Measurements from ENCODE around the gene NSMF.

The NSMF gene

DNA sequence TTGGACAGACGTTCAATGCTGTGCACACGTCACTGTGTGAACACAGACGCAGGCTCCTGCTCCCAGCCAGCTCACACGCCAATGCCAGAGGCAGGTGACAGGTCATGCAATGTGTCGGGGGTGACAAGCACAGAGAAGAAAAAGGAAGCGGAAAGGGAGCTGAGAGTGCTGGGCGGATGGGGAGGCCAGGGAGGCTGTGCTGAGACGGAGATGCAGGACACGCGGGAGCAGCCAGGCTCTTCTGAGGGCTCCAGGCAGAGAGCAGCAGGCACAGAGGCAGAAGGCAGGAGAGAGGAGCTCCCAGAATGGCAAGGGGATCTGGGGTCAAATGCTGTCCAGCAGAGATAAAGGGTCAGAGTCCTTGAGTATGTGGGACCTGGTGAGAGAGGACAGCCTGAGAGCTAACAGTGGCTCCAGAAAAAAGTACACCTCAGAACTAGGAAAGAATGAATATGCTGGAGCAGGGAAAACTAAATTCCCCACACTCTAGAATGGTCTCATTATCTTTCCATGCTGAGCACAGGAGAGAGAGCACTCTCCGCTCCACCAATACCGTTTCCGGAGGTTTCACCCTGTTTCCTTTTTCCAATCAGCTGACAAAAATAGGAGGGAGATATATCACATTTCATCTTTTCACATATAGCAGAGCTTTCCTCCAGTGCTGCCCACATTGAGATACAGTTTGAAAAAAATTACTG is 32.8 kb upstream of the NSMF start:
- FAIRE-seq = no peak

- no peak for FAIRE-seq
These were observed 31.5 kb upstream of the NSMF start for GRCh38 chr9:137490532-137491186.

- FAIRE-seq = no peak
These were observed 29.8 kb upstream of the NSMF start for GRCh38 chr9:137488906-137489305.

DNA sequence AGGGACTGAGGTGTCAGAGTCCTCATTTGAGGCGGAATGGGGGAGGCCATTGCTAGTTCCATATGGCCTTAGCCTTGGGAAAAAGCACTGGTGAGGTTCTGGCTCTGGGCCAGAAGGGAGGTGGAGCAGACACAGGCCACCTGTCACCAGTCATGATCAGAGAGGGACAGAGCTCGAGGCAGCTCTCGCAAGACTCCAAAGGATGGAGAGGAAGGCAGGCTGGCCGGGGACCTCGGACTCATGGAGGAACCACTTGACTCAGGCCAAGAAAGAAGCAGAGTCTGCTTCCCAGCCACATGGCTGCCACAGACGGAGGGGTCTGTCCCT is 29.2 kb upstream of the NSMF start:
- no peak for FAIRE-seq

GRCh38 chr9:137487454-137488326 is 28.6 kb upstream of the NSMF start:
- FAIRE-seq = no peak

GRCh38 chr9:137486545-137487453 is 27.7 kb upstream of the NSMF start:
- FAIRE-seq = no peak

DNA sequence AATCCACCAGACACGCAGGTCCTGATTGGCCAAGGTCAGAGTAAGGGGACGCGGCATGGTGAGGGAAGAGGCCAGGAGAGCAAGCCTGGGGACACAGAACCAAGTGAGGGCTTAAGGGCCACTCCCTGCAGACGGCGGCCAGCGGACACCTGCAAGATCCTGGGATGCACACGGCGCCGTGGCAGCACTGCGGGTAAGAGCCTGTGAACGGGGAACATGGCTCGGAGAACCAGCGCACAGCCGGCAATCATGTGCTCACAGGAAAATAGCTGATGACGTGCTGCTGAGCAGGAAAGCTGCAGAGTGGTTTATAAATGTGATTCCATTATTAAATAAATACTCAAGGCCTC is 27.0 kb upstream of the NSMF start:
- FAIRE-seq = no peak

DNA sequence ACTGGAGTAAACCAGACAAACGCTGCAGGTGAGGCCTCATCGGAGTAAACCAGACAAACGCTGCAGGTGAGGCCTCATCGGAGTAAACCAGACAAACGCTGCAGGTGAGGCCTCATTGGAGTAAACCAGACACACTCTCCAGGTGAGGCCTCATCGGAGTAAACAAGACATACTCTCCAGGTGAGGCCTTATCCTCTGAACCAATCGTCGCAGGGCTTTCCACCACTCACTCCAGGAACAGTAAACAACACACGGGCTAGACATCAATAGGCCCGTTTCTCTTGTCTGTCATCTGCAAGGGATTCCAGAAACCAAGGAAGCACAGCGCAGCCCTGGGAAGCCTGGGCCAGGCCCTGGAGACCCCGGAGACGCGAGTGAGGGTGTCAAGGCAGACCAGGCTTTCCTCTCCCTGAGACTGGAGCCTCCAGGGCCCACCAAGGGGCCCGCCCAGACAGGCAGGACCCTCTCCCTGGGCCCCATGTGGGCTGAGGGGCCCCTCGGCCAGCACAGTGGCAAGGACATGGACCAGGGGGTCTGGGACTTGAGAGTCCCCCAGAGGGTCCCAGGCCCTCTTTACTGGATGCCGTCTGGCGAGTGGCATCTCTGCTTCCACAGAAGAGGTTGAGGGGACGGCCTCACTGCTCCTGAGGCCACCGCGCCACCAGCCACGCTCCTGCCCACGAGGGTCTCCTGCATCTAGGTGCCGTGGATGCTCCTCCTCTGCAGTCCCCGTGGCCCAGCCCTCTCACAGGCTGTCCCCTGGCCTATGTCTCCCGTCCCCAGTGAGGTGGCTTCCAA is 26.4 kb upstream of the NSMF start:
- no peak for FAIRE-seq

GRCh38 chr9:137484551-137485315 is 25.6 kb upstream of the NSMF start:
- FAIRE-seq = no peak

DNA sequence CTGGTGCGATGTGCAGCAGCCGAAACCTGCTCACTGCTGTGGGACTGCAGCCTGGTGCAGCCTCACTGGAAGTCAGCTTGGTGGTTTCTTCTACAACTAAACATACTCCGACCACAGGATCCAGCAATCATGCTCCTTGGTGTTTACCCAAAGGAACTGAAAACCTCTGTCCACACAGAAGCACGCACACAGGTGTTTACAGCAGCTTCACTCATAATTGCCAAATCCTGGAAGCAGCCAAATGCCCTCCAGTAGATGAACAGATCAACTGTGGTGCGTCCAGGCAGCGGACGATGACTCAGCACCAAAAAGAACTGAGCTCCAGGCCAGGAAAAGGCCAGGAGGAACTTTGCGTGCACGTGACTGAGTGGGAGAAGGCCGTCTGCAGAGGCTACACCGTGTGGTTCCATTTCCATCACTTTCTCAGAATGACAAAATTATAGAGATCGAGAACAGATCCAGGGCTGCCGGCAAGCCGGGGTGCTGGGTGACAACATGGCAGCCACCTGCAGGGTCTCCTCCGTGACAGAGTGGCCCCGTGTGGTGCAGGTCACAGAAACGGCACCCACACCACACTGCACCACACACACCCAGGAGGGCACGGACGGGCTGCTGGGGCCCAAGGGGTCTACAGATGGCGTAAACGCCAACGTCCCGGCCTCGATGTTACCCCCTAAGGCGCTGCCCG is 23.1 kb upstream of the NSMF start:
- FAIRE-seq = no peak

DNA sequence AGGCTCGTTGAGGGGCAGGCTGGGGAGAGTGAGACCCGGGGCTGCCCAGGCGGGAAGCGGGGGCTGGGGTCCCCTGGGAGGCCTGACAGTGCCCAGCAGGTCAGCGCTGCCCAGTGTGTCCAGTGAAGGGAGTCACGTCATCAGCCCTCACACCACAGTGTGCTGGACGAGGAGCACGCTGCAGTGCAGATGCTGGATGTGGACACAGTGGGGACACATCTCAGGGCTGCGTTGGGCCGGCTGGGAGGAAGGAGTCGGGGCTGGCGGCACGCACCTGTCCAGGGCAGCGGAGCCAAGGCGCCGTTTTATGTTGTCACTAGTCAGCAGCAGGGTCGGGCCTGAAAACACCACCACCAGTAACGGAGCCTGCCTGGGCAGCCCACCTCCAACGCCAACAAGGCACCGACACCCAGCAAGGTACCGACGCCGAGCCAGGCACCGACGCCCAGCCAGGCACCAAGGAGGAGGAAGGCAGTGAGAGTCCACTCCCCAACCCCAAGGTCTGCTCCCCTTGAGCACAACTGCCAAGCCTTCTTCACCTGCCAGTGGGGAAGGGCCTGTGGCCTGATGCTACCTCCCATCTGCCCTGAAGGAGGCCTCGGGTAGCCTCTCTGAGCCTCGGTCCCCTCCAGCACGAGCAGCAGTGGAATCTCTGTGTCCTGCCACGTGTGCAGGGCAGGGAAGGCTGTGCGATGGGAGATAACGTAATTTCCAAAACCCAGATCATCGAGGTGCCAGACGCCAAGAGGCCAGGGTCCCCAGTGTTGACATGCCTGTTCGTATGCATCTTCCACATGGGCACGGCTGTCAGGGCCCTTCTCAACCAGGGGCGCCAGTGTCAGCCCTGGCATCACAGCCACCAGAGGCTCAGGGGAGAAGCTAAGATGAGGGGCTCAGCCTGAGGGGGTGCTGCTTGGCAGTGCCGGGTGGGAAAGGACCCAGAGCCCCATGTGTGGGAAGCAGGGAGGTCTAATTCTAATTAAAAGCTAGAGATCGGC is 21.9 kb upstream of the NSMF start:
- no peak for FAIRE-seq

DNA sequence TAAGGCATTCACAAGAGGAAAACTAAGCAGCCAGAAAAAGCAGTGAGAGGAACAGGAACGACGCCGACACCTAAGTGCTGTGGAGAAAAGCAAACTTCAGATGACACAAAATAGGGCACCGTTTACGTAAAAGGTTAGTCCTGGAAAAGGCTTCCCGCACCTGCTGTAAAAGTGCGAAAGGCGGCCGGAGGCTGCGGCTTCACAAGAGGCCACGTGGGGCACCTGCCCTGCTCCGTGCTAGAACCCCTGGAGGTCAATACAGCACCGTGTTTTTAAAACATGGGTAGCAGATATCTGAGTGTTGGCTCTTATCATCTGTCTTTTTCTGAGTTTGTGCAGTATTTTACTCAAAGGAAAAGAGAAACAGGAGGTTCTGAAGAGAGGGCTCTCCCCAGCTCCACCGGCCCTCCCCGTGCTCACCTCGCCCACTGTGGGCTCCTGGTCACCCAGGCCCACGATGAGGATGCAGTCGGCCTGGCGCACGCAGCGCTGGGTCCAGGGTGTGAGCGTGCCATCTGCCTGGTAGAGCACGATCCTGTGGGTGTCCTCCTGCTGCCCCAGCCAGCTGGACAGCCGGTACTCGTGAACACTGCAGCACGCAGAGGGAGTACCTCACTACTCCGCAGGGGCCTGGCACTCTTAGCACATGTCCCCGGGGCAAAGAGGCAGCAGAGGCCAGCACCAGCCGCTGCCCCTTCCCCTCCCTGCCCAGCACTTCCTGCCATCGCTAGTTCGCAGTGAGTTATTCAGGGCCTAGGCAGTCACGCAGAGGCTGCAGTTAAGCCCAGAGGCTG is 21.0 kb upstream of the NSMF start:
- no peak for FAIRE-seq

GRCh38 chr9:137478962-137479861 is 20.1 kb upstream of the NSMF start:
- no peak for FAIRE-seq

DNA sequence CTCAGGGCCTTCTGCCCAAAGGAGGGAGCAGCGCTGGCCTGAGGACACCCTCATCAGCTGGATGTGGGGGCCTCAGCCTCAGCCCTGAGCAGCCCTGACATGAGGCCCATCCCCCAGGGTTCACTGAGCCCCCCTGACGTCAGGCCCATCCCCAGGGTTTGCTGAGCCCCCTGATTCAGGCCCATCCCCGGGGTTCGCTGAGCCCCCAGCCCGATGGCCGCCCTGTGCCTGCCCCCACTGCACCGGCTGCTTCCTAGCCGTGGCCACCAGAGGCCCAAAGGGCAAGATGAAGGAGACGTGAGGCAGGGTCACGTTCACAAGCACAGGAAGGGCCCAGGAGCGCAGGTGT is 19.5 kb upstream of the NSMF start:
- no peak for FAIRE-seq

GRCh38 chr9:137477778-137478612 is 18.9 kb upstream of the NSMF start:
- FAIRE-seq = no peak

- FAIRE-seq = no peak
These were observed 17.7 kb upstream of the NSMF start for GRCh38 chr9:137476856-137477255.

All from colon (tissue), 2 donors.